IPS DF 4.7 (cell line): ENCODE measurements around the gene OTOP3.
"Not testable (repeated sequence)": the region's sequence is repeated elsewhere in the genome, so short reads cannot be mapped to it uniquely, and the experiment has no call there.

ENCODE experiments used
- DNase-seq: peaks from one replicate; pipeline ENCODE4 v3.0.0-alpha.2; 2013; ENCODE audit warnings: low spot score; ENCODE audit errors: extremely low read depth

OTOP3 gene

DNA sequence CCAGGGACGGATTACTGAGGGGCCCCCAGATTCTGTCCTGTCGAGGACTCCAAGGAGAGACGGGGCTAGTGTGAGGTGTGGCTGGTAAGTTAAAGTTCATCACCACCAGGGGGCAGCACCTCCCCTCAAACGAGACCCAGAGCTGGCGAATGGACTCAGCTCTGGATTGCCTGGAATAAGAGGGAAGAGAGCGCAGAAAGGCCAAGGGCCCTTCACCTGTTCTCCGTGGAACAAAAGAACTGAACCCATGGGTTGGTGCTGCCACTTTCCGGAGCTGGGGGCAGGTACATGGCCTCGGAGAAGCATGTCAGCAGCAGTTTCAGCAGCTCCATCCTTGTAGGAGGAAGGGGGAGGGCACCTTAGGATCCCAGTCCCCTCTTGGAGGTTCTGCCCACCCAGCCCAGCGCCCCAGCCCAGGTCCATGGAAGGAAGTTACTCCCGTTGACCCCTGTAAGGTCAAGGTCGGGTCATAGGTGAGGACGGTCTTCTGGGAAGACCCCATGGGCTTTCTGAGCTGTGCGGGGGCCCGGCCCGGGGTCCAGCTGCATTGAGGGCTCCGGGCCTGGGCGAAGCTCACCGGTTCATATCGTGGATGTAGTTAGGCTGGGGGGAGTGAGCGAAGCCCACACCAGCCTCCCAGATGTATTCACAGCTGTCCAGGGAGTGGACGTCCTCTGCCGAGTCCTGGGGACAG, 26.1 kb downstream of the OTOP3 start:
- no peak for DNase-seq

DNA sequence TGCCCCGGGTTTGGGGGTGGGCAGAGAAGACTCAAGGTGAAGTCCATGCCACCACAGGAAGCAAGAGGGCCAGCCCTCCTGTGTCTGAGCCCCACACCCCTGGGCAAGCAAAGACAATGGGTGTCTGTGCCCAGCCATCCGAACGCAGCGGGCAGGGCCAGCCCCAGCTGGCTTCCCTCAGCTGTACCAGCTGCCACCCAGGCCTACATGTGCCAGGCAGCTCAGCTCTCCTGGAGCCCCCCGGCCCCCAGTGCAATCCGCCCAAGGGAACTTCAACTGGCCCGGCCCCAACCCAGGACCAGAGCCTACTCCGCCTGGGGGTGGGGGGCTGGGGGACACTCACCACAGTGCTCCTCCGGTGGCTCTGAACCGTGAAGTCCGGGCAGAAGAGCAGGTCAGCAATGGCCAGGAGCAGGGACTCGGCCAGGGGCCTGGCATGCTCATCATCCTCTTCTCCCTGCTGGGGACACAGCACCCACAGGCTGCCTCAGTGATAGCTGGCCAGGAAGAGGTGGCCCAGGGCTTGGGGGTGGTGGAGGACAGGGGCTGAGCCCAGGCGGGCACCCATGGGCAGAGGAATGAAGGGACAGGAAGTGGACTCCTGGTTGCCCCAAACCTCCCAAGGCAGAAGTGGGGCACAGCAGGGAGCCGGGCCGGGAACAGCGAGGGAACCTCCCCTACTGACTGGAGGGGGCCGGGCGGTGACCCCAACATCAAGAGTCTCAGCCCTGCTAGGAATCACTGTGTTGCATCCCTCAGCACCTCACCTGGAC, 27.1 kb downstream of the OTOP3 start:
- no peak for DNase-seq

GRCh38 chr17:74963656-74964055, 28.0 kb downstream of the OTOP3 start:
- no peak for DNase-seq

DNA sequence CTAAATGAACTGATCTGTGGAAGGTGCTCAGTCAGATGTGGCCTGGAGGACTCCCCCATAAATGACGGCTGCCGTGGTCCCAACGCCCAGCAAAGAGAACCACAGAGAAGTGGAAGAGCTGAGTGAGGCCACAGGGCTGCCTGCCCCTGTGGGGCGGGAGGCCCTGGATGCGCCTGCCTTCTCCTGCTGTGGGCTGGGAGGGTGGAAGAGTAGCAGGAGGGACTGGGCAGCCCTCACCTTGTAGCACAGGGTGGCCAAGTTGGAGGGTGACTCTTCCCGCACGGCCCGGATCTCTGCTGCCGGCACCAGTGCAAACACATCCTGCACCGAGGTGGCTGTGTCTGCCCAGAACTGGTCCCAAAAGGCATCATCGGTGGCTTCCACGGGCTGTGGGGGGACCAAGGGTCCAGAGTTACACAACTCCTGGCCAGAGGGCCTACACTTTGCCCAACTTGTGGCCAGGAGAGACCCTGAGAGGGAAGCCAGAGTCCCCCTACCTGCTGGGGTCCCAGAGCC, 28.6 kb downstream of the OTOP3 start:
- no peak for DNase-seq

GRCh38 chr17:74964988-74965622, 29.4 kb downstream of the OTOP3 start:
- no peak for DNase-seq

DNA sequence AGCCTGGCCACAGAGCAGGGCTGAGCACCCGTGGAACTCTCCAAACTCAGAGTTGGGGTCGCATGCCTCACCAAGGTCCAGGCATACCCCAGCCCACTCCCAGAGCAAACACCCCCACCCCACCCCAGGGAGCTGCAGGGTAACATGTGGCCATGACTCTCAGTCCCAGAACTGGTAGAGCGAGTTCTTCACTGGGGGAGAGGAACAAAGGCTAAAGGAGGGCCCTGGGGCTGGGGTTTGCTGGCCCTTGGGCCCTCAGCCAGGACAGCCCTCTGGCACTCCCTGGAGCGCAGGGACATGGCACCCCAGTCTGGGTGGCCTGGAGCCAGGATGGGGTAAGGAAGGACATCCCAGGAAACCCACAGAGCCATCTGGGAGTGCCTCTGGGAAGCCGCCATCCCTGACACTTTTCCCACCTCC, 32.7 kb downstream of the OTOP3 start:
- DNase-seq: no peak

- not testable (repeated sequence) for DNase-seq
Measured at GRCh38 chr17:74969501-74969900, 33.8 kb downstream of the OTOP3 start.

GRCh38 chr17:74970395-74970794, 34.7 kb downstream of the OTOP3 start:
- no peak for DNase-seq

DNA sequence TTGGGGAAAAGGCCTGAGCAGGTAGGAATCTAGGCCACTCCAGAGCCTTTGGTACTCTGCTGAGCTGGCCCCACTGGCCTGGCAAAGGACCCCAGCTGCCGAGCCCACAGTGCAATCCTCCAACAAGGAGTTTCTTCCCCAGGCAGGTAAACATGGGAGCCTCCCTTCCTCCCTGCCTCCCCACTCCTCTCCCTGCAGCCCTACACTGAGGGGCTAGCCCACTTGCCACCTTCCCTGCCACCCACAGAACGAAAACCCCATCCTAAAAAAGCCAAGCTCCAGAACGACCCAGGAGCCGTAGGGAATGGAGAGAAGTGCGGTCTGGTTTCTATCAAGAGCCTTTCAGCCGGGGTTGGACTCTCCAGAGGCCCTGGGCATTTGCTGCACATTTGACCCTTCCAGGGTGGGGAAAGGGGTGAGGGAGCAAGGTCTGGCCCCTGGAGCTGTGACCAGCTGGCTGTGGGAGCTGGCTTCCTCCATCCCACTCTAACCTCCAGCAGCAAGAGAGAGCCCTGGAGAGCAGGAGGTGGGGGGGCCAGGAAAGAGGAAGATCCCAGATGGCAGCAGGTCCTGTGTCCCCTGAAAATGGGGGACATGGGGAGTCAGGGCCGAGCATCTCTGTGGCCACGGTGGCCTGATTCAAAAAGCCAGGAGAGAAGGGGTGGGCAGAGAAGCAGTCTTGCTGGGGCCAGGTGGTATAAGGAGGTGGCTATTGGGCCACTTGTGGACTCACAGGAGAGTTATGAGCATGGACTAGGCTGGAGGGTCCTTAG, 35.6 kb downstream of the OTOP3 start:
- DNase-seq: no peak

GRCh38 chr17:74971842-74972106, 36.1 kb downstream of the OTOP3 start:
- DNase-seq: no peak

DNA sequence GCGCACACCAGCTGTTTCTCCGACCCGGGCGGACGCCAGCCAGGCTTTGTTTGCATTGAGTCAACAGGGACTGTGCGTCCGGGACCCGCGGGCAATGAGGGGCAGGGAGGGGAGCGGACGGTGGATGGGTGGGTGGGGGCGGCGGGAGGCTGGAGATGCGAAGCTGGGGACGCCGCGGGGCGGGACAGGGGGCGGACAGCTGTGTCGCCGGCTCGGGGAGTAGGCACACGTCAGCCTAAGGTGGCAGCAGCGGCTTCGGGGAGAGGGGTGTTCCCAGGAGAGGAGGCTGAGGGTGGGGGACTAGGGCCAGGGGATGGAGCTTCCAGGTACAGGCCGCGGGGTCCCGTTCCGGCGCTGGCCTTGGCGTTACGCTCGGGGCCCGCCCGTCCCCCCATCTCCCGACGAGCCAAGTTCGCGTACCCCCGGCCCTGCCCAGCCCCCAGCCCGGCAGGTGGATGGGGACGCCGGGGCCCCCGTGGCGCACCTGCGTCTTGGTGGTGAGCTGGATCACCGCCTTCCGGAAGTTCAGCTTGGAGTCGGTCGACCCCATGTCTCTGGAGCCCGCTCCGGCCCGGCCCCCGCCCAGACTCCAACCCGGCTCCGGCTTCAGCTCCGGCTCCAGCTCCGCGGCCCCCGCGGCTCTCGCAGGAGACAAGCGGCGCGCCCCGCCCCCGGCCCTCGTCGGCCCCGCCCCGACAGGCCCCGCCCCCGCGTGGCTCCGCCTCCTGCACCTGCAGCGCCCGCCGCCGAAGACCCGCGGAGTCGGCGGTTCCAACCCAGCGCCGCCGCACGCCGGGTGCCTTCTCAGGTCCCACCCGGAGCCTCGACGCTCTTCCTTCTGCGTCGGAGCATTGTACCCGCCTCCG, 36.6 kb downstream of the OTOP3 start, which contains the start of gene HID1:
TSS of gene HID1 (minus strand) at position 653 of the 866 bp plus-strand sequence. CDS start at position 550, 103 bp downstream.
- DNase-seq: no peak

- DNase-seq: no peak
Measured at GRCh38 chr17:74972973-74973328, 37.3 kb downstream of the OTOP3 start.

GRCh38 chr17:74975943-74976342, 40.2 kb downstream of the OTOP3 start:
- DNase-seq: no peak

DNA sequence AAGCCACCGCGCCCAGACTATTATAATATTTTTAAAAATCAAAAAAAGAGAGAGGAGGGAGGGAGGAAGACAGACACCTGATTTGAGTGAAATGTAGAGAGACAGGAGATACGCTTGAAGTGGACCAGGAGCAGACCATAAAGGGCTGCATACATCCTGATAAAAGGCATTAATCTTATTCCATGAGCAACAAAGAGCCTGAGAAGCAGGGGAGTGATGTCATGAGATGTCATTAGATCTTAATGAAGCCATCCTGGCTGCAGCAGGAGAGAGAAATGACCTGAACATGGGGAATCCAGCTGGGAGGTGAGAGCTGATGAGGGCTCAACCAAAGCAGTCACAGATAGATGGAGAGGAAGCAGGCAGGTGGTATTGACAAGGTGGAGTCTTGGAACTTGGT, 42.1 kb downstream of the OTOP3 start:
- DNase-seq: no peak

DNA sequence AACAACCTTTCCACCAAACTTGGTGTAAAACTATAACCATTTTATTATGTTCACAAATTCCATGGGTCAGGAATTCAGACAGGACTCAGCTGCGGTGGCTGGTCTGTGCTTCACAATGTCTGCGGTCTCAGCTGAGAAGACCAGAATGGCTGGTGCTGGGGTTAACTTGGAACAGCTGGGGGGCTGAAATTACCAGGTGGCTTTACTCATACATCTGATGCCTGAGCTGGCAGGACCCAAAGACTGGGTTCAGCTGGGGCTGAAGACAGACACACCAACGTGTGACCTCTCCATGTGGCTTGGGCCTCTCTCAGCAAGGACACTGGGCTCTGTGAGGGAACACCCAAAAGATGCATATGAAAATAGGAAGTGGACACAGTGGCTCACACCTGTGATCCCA, 42.5 kb downstream of the OTOP3 start:
- DNase-seq: no peak

- no peak for DNase-seq
Measured at GRCh38 chr17:74979408-74980146, 43.9 kb downstream of the OTOP3 start.

- DNase-seq: no peak
Measured at GRCh38 chr17:74981318-74981978, 45.8 kb downstream of the OTOP3 start.

DNA sequence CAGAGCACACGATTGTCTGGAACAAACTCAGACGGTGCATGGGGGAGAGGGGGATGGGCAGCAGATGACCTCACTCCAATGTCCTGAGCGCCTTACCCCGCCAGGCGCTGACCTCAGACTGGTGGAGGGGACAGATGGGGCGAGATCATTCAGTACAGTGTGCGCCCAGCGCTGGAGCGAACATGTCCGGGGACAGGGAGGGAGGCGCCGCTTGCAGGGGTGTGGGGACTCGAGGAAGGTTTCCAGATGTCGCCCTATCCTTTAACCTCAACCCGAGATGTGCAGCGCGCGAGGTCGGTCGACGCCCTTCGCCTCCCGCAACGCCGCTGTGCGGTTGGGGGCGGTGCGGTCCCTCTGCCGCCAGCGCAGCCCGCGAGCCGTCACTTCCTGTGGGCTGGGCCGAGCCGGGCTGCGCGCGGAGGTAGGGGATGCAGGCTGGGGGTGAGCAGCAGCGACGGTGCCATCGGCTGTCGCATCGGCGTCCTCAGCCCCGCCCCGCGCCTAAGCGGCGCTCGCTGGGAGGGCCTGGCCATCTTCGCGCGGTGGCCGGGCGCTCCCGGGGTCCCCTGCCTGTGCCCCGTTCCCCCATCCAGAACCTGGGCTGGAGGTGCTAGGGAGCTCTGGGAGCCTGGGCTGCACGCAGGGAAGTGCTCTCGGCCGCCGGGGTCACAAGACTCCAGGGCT, 46.4 kb downstream of the OTOP3 start:
- no peak for DNase-seq
